OCI-LY3 (cell line): ENCODE results near the gene OBSCN.

Experiments
- H2AFZ ChIP-seq: fragments of 200-600, 300-600 bp; shearing (Covaris generic); 2 replicates; pipeline ENCODE4 v1.6.0; 2014; ENCODE audit warnings: antibody characterized with exemption, low read depth, low read length
- H3K27ac ChIP-seq: fragments of 200-600, 300-600 bp; sonication (generic); 2 replicates; pipeline ENCODE4 v1.5.1; 2014; ENCODE audit warnings: mild to moderate bottlenecking, low read length, moderate library complexity, mixed read lengths
- H3K27me3 ChIP-seq: fragments of 200-600, 300-600 bp; sonication (generic); 2 replicates; pipeline ENCODE4 v1.6.1; 2014; ENCODE audit warnings: low read depth, low read length, mixed read lengths
- H3K36me3 ChIP-seq: fragments of 200-600, 300-600 bp; sonication (generic); replicated peaks from 2 replicates; pipeline ENCODE3; 2014; ENCODE audit warnings: low read depth, low read length, mixed read lengths
- H3K4me1 ChIP-seq: fragments of 300-600, 200-600 bp; sonication (generic); 2 replicates; pipeline ENCODE4 v1.6.1; 2014; ENCODE audit warnings: low read length, mixed read lengths
- H3K4me2 ChIP-seq: fragments of 200-600, 300-600 bp; sonication (generic); 2 replicates; pipeline ENCODE4 v1.6.1; 2014; ENCODE audit warnings: low read length, mixed read lengths
- H3K4me3 ChIP-seq: fragments of 300-600, 200-600 bp; sonication (generic); 2 replicates; pipeline ENCODE4 v1.5.1; 2014; ENCODE audit warnings: antibody characterized with exemption, mild to moderate bottlenecking, low read length, moderate library complexity
- H3K79me2 ChIP-seq: fragments of 300-600, 200-600 bp; shearing (Covaris generic); 2 replicates; pipeline ENCODE4 v1.6.1; 2014; ENCODE audit warnings: mild to moderate bottlenecking, low read length, mixed read lengths
- H3K9ac ChIP-seq: fragments of 300-600, 200-600 bp; shearing (Covaris generic); 2 replicates; pipeline ENCODE4 v1.6.0; 2014; ENCODE audit warnings: mild to moderate bottlenecking, low read length, moderate library complexity
- H3K9me3 ChIP-seq: fragments of 200-600, 300-600 bp; shearing (Covaris generic); 2 replicates; pipeline ENCODE4 v1.6.1; 2014; ENCODE audit warnings: low read length, mixed read lengths; ENCODE audit not compliant: insufficient read depth
- H4K20me1 ChIP-seq: fragments of 200-600, 300-600 bp; sonication (generic); 2 replicates; pipeline ENCODE4 v1.6.1; 2016; ENCODE audit warnings: low read length, mixed read lengths; ENCODE audit not compliant: insufficient read depth
- CTCF ChIP-seq: fragments of 200-600, 300-600 bp; sonication (generic); IDR thresholded peaks from 2 replicates; pipeline ENCODE4 v1.5.1; 2014; ENCODE audit warnings: antibody characterized with exemption, low read length, low read depth
- EZH2phosphoT487 ChIP-seq: fragments of 200-600 bp; shearing (Covaris generic); IDR thresholded peaks from 2 replicates; pipeline ENCODE4 v1.6.1; 2018; ENCODE audit warnings: antibody characterized with exemption, mixed run types, low read depth

Gene OBSCN

GRCh38 chr1:228339766-228340685 lies 132.2 kb downstream of the OBSCN start:
- H3K9me3 ChIP-seq, result no peaks in the 10 kb centered on the region
- no peaks in the 10 kb centered on the region for H3K27me3 ChIP-seq
- H4K20me1 ChIP-seq, result no peaks in the 10 kb centered on the region
- no peaks in the 10 kb centered on the region for H3K79me2 ChIP-seq
- no peak overlapping the region for H3K9ac ChIP-seq
- no peak overlapping the region for H3K4me3 ChIP-seq
- no peak overlapping the region for H3K4me2 ChIP-seq
- TF ChIP-seq CTCF, result no peak
- no peak for TF ChIP-seq EZH2phosphoT487
- H2AFZ ChIP-seq, result no peak overlapping the region
- H3K27ac ChIP-seq, result no peak overlapping the region
- H3K36me3 ChIP-seq, result no peaks in the 10 kb centered on the region
- no peaks in the 10 kb centered on the region for H3K4me1 ChIP-seq

- no peaks in the 10 kb centered on the region for H4K20me1 ChIP-seq
- H3K4me1 ChIP-seq, result no peaks in the 10 kb centered on the region
- no peak overlapping the region for H3K9ac ChIP-seq
- no peak overlapping the region for H3K4me2 ChIP-seq
- no peaks in the 10 kb centered on the region for H3K27me3 ChIP-seq
- H3K36me3 ChIP-seq, result no peaks in the 10 kb centered on the region
- H3K9me3 ChIP-seq, result no peaks in the 10 kb centered on the region
- TF ChIP-seq CTCF (peak; percentile 51), EZH2phosphoT487 (no peak)
- H3K79me2 ChIP-seq, result no peaks in the 10 kb centered on the region
- H3K4me3 ChIP-seq, result no peak overlapping the region
- no peak overlapping the region for H3K27ac ChIP-seq
- no peak overlapping the region for H2AFZ ChIP-seq
Observed at GRCh38 chr1:228340686-228341449, 133.0 kb downstream of the OBSCN start.

- Histone ChIP-seq H4K20me1 (no peaks in the 10 kb centered on the region), H3K4me1 (no peaks in the 10 kb centered on the region), H3K9me3 (no peaks in the 10 kb centered on the region), H3K79me2 (no peaks in the 10 kb centered on the region), H3K4me2 (no peak overlapping the region), H3K27ac (no peak overlapping the region), H3K4me3 (no peak overlapping the region), H3K27me3 (no peaks in the 10 kb centered on the region), H3K36me3 (no peaks in the 10 kb centered on the region), H3K9ac (no peak overlapping the region), H2AFZ (no peak overlapping the region)
- TF ChIP-seq CTCF (no peak), EZH2phosphoT487 (no peak)
Observed at GRCh38 chr1:228341450-228341813, 133.6 kb downstream of the OBSCN start.

- no peak overlapping the region for H3K4me2 ChIP-seq
- no peaks in the 10 kb centered on the region for H3K36me3 ChIP-seq
- no peak overlapping the region for H3K9ac ChIP-seq
- no peak overlapping the region for H3K4me3 ChIP-seq
- H3K27ac ChIP-seq, result no peak overlapping the region
- no peaks in the 10 kb centered on the region for H3K27me3 ChIP-seq
- no peaks in the 10 kb centered on the region for H3K79me2 ChIP-seq
- H3K9me3 ChIP-seq, result no peaks in the 10 kb centered on the region
- no peaks in the 10 kb centered on the region for H3K4me1 ChIP-seq
- H2AFZ ChIP-seq, result no peak overlapping the region
- no peaks in the 10 kb centered on the region for H4K20me1 ChIP-seq
- TF ChIP-seq EZH2phosphoT487 (no peak), CTCF (no peak)
Observed at GRCh38 chr1:228341814-228342626, 134.2 kb downstream of the OBSCN start.
